PC-9 (cell line): ENCODE measurements around the gene C14orf132.

Source experiments
- CTCF ChIP-seq: fragments of 200-600 bp; sonication (generic); conservative IDR thresholded peaks from 2 replicates; pipeline ENCODE4 v1.6.1; 2017; ENCODE audit warnings: mixed run types, antibody characterized with exemption, mild to moderate bottlenecking, moderate library complexity
- EZH2 ChIP-seq: fragments of 200-600 bp; sonication (generic); IDR thresholded peaks from 2 replicates; pipeline ENCODE4 v1.8.0; 2017; ENCODE audit warnings: antibody characterized with exemption, low read depth

GRCh38 chr14:96117101-96117897, 78.1 kb downstream of the C14orf132 start:
- TF ChIP-seq CTCF (no peak; the same call in 1 of the 2 replicates), EZH2 (no peak)
